HepG2 (cell line): ENCODE measurements around the gene DNASE2. TPM values are rescaled to one million over a fixed set of nuclear protein-coding genes. Genes with fewer than 3 reads are reported as not detected.

ENCODE experiments used
- DBP ChIP-seq: sonication (generic); formaldehyde crosslinking; IDR thresholded peaks from 2 replicates; pipeline ENCODE4 v1.4.0; 2020; ENCODE audit warnings: missing genetic modification reagents; ENCODE audit errors: not compliant biosample characterization
- DMTF1 ChIP-seq: sonication (generic); formaldehyde crosslinking; IDR thresholded peaks from 2 replicates; pipeline ENCODE4 v1.4.0; 2020; ENCODE audit warnings: mild to moderate bottlenecking, missing genetic modification reagents
- DZIP1 ChIP-seq: sonication (generic); formaldehyde crosslinking; IDR thresholded peaks from 2 replicates; pipeline ENCODE4 v1.5.0; 2020; ENCODE audit warnings: mild to moderate bottlenecking, missing genetic modification reagents
- EHMT2 ChIP-seq: fragments of 200-600 bp; sonication (generic); IDR thresholded peaks from 2 replicates; pipeline ENCODE4 v1.7.0; 2017; ENCODE audit warnings: antibody characterized with exemption, low read depth, low read length, borderline replicate concordance
- HINFP ChIP-seq: sonication (generic); formaldehyde crosslinking; IDR thresholded peaks from 2 replicates; pipeline ENCODE4 v1.4.0; 2020; ENCODE audit warnings: low read depth, mild to moderate bottlenecking, missing genetic modification reagents
- NFYB ChIP-seq: sonication (generic); formaldehyde crosslinking; IDR thresholded peaks from 2 replicates; pipeline ENCODE4 v1.4.0; 2020; ENCODE audit warnings: missing genetic modification reagents
- NFYC ChIP-seq: IDR thresholded peaks from 2 replicates; pipeline ENCODE4 v1.6.1; 2016; ENCODE audit warnings: missing genetic modification reagents, missing compliant biosample characterization
- RBFOX2 ChIP-seq: fragments of 200-400 bp; formaldehyde crosslinking; IDR thresholded peaks from 2 replicates; pipeline ENCODE4 v1.6.1; 2017; ENCODE audit warnings: low read depth, mild to moderate bottlenecking, low read length
- RCOR2 ChIP-seq: IDR thresholded peaks from 2 replicates; pipeline ENCODE4 v1.6.1; 2016; ENCODE audit warnings: missing biosample characterization, missing genetic modification reagents
- RFX3 ChIP-seq: IDR thresholded peaks from 2 replicates; pipeline ENCODE4 v1.6.1; 2016; ENCODE audit warnings: missing biosample characterization, missing genetic modification reagents
- TARDBP ChIP-seq: sonication (generic); formaldehyde crosslinking; IDR thresholded peaks from 2 replicates; pipeline ENCODE4 v1.8.0; 2022; ENCODE audit warnings: mild to moderate bottlenecking, missing genetic modification reagents
- TBX2 ChIP-seq: sonication (generic); formaldehyde crosslinking; IDR thresholded peaks from 2 replicates; pipeline ENCODE4 v1.5.0; 2020; ENCODE audit warnings: missing genetic modification reagents, mild to moderate bottlenecking, borderline replicate concordance
- ZBTB7A ChIP-seq: sonication (generic); formaldehyde crosslinking; IDR thresholded peaks from 2 replicates; pipeline ENCODE4 v1.8.0; 2022; ENCODE audit warnings: mild to moderate bottlenecking, missing genetic modification reagents
- ZFP91 ChIP-seq: sonication (generic); formaldehyde crosslinking; IDR thresholded peaks from 2 replicates; pipeline ENCODE4 v1.9.0; 2022; ENCODE audit warnings: missing genetic modification reagents, mild to moderate bottlenecking, borderline replicate concordance
- ZNF205 ChIP-seq: IDR thresholded peaks from 2 replicates; pipeline ENCODE4 v1.6.1; 2018; ENCODE audit warnings: missing biosample characterization, missing genetic modification reagents
- ZNF549 ChIP-seq: sonication (generic); formaldehyde crosslinking; IDR thresholded peaks from 2 replicates; pipeline ENCODE4 v1.5.0; 2020; ENCODE audit warnings: missing genetic modification reagents
- ZNF569 ChIP-seq: sonication (generic); formaldehyde crosslinking; IDR thresholded peaks from 2 replicates; pipeline ENCODE4 v1.5.0; 2020; ENCODE audit warnings: mild to moderate bottlenecking, missing genetic modification reagents, moderate library complexity, borderline replicate concordance
- ZNF570 ChIP-seq: sonication (generic); formaldehyde crosslinking; IDR thresholded peaks from 2 replicates; pipeline ENCODE4 v1.4.0; 2020; ENCODE audit warnings: mild to moderate bottlenecking, missing genetic modification reagents, borderline replicate concordance
- ZNF670 ChIP-seq: sonication (generic); formaldehyde crosslinking; IDR thresholded peaks from 2 replicates; pipeline ENCODE4 v1.8.0; 2022; ENCODE audit warnings: mild to moderate bottlenecking, missing genetic modification reagents, borderline replicate concordance
- ZNF761 ChIP-seq: sonication (generic); formaldehyde crosslinking; conservative IDR thresholded peaks from 2 replicates; pipeline ENCODE4 v1.4.0; 2020; ENCODE audit warnings: mild to moderate bottlenecking, missing genetic modification reagents
- ZNF784 ChIP-seq: sonication (generic); formaldehyde crosslinking; IDR thresholded peaks from 2 replicates; pipeline ENCODE4 v1.5.1; 2020; ENCODE audit warnings: missing genetic modification reagents, mild to moderate bottlenecking, borderline replicate concordance
- polyA plus RNA-seq, 8 experiments: library from polyadenylated mRNA; depleted of rRNA in 3 of 8; stranded (reverse) in 7 of 8; unstranded in 1 of 8; fragments of >200 nt; fragmentation: Illumina TruSeq in 4 of 8; extraction: Trizol in 4 of 8; gene quantifications; 2 replicates each; pipeline versions ENCODE4 v1.2.1 to v1.2.3, GENCODE V29; 2011 to 2016; ENCODE audit warnings: low read depth in 4 of 8, missing spikeins in 1 of 8, mixed read lengths in 1 of 8; ENCODE audit not compliant: insufficient read depth in 1 of 8
- total RNA-seq, 5 experiments: library from RNA; depleted of rRNA; stranded (reverse); fragments of >200 nt; fragmentation: Illumina TruSeq; extraction: Trizol; gene quantifications; 2 replicates each; pipeline ENCODE4 v1.2.3, GENCODE V29; 2016; ENCODE audit warnings: low read depth in 1 of 5

Gene DNASE2
- total and polyA plus RNA-seq, 2 of the 13 experiments (the other 11 are each of a cell fraction or from before 2014, with no cell fraction given) = 7.5 to 16.2 TPM

- TF ChIP-seq DZIP1 (CRISPR knock-in tag) = no peak
- no peak for TF ChIP-seq ZFP91 (CRISPR knock-in tag)
- TF ChIP-seq ZNF570 (CRISPR knock-in tag) = no peak
- no peak for TF ChIP-seq ZNF784
- TF ChIP-seq DMTF1 (CRISPR knock-in tag) = no peak
- no peak for TF ChIP-seq RFX3 (CRISPR knock-in tag)
- TF ChIP-seq TARDBP (CRISPR knock-in tag) = no peak
- no peak for TF ChIP-seq ZNF205
- TF ChIP-seq ZNF569 = no peak
- TF ChIP-seq NFYC (CRISPR knock-in tag) = no peak
- TF ChIP-seq NFYB (CRISPR knock-in tag) = peak; percentile 20; the same call in 1 of the 2 replicates
- TF ChIP-seq RCOR2 (CRISPR knock-in tag) = no peak
- no peak for TF ChIP-seq DBP (CRISPR knock-in tag)
- TF ChIP-seq ZNF549 = no peak
- no peak for TF ChIP-seq ZBTB7A (CRISPR knock-in tag)
- TF ChIP-seq ZNF670 (CRISPR knock-in tag) = no peak
- TF ChIP-seq TBX2 (CRISPR knock-in tag) = no peak
- no peak for TF ChIP-seq ZNF761 (CRISPR knock-in tag)
- TF ChIP-seq HINFP (CRISPR knock-in tag) = no peak
- peak; percentile 25; the same call in 1 of the 2 replicates for TF ChIP-seq RBFOX2
- TF ChIP-seq EHMT2 = no peak
Measured at GRCh38 chr19:12891553-12892021, 10.3 kb upstream of the DNASE2 start (continued).
